ENCODE measurements around the gene HDX.
"Not testable (repeated sequence)": the region's sequence is repeated elsewhere in the genome, so short reads cannot be mapped to it uniquely, and the experiment has no call there.

The HDX gene, protein sequence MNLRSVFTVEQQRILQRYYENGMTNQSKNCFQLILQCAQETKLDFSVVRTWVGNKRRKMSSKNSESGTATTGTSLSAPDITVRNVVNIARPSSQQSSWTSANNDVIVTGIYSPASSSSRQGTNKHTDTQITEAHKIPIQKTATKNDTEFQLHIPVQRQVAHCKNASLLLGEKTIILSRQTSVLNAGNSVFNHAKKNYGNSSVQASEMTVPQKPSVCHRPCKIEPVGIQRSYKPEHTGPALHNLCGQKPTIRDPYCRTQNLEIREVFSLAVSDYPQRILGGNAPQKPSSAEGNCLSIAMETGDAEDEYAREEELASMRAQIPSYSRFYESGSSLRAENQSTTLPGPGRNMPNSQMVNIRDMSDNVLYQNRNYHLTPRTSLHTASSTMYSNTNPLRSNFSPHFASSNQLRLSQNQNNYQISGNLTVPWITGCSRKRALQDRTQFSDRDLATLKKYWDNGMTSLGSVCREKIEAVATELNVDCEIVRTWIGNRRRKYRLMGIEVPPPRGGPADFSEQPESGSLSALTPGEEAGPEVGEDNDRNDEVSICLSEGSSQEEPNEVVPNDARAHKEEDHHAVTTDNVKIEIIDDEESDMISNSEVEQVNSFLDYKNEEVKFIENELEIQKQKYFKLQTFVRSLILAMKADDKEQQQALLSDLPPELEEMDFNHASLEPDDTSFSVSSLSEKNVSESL

DNA sequence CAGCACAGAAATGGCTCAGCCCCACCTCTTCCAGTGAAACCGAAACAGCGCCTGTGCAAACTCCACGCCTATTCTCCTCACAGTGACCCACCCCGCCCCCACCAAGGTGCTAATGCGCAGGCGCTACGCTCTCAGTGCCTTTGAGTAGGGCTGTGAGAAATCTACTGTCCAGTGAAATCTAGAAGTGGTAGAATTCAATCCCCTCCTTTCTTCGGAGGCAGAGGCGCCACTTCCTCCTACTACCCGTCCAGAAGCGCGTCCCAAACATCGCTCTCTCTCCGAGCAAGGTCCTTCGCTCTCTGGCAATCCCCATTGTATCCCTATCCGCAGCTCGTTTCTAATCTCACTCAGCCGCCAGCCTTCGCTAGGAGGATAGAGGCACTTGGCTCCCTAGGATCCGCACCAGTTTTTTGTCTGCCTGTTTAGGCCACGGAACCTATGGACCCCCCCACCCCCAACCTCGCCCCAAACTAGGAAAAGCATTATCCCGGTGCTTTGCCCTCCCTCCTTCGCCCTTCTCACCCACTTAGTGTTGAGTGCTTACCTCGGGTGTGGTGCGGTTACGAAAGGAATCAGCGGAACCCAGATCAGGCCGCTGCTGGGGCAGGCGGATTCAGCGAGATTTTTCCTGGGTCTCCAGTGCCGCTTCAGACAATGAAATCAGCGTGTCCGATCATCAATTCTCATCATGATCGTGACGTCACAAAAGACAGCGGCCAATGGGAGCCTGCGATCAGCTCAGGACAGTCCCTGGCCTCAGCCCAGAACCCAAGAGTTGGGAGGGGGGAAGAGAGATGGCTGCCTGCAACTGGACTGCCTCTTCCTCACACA, at the start of gene HDX:
Gene HDX, minus strand, starts transcription at position 656 of the 831 bp plus-strand sequence. CDS start 27,056 bp downstream, outside the sequence.
- DNase-seq, result peak; percentile 75

- DNase-seq, result not testable (repeated sequence)
Observed at GRCh38 chrX:84541315-84541714, 39.1 kb upstream of the HDX start.

GRCh38 chrX:84537627-84538026, 35.4 kb upstream of the HDX start:
- DNase-seq, result not testable (repeated sequence)

GRCh38 chrX:84488426-84488825, 13.8 kb downstream of the HDX start:
- DNase-seq, result no peak

DNA sequence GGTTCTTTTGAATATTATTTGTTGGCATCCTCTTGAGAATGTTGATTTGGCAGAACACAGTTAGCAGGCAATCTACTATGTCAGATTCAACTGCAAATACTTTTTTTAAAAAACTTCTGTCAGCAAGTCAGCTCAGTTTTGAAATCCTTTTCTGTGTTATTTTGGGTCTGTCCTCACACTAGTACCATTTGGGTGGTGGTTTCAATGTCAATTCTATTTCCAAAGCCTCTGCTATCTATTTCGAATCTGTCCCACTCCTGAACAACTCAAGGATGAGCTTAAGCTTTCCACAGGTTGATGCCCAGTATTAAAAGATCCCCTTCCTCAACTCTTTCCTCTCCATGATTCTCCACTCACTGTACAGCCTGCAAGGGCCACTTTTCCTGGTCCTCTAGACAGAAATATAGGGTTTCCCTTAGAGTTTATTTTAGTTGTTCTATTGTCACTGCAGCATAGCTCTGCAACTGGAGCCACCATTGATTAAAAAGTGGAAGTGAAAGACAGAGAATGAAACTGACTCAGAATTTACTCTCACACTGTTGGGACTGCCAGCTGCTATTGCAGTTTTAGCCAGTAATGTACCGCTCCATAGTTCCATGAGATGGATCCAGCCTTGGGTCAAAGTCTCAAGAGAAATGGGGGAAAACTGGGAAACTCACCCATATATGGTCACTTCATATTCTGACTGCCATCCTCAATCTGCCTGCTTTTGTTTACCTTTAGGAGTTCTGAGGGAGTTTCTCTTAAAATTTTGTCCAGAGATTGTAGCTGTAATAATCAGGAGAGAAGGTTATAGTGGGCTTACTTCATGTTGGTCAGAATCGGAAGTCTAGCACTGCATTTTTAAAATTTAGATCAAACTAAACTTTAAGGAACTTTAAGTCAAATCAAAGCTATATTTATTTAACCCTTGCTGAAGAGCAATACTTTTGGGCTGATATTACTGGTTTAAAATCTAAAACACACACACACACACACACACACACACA, 14.6 kb downstream of the HDX start:
- no peak for DNase-seq

GRCh38 chrX:84479086-84479485, 23.2 kb downstream of the HDX start:
- peak; percentile 11 for DNase-seq

- no peak for DNase-seq
Observed at GRCh38 chrX:84477114-84477513, 25.1 kb downstream of the HDX start.

DNA sequence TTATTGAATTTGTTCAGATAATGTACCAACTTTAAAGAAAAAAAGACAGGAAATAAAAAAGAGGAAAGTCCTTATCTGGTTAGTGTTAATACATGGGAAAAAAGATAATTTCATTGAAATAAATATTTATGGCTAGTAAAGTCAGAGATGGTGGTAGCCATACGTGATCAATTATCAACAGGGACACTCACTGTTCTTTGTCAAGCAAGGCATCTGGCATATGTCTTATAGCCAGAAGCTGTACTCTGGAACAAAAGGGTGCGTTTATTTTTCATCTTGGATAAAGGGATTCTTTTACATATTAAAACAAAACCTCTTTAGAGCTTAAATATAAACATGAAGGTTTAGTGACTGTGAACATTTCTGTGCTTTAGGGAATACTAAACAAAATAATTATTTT, 26.7 kb downstream of the HDX start:
- DNase-seq, result no peak

DNA sequence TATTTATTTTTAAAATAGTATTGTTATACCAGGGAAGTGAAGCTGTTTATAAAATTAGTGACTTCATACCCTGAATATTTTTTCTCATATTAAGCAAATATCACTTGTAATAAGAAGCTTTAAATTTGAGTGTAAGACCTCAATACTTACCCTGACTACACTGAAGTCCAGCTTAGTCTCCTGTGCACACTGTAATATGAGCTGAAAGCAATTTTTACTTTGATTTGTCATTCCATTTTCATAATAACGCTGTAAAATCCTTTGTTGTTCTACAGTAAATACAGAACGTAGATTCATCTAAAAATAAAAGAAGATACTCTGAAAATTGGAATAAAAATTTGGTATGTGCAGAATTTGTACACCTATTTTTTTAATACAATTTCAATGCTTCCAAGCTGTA, 27.2 kb downstream of the HDX start:
- no peak for DNase-seq

- no peak for DNase-seq
Observed at GRCh38 chrX:84469226-84469625, 33.0 kb downstream of the HDX start.

DNA sequence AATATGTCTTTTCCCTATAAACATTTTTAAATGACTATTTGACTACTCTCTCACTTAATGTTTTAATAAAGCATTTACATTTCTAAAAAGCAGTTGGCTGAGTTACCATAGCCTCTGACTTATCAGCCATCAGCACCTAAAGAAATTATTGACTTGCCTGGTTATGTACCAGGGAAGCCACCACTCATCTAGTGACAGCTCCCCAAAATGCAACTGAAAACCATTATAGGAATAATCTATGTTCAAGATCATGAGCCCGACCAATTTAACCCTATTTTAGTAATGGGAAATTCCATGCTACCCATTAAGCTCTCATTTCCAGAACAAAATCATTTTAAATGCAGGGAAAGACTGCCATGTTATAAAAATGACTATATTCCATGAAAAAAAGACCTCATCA, 34.4 kb downstream of the HDX start:
- no peak for DNase-seq

DNA sequence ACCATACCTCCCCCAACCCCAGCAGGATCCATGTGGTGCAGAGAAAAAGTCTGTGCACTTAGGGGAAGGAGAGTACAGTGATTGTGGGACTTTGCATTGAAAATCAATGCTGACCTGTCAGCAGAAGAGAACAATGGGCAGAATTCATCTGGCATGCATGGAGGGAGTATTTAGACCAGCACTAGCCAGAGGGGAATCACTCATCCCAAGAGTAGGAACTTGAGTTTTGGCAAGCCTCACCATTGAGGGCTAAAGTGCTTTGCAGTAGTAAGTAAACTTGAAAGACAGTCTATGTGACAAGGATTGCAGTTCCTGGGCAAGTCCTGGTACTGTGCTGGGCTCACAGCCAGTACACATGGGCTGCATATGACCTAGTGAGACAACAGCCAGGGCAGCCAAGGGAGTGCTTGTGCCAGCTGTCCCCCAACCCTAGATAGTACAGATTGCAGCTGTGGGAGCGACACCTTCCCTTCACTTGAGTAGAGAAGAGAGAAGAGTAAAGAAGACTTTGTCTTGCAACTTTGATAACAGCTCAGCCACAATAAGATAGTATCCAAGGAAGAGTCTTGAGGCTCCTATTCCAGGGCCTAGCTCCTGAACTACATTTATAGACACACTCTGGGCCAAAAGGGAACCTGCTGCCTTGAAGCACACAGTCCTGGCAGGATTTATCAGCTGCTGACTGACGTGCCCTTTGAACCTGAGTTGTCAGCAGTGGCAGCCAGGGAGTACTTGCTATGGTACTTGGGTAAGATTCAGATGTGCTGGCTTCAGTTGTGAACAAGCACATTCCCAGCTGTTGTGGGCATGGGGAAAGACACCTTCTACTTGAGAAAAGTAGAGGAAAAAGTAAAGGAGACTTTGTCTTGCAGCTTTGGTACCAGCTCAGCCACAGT, 48.7 kb downstream of the HDX start:
- DNase-seq, result no peak

DNA sequence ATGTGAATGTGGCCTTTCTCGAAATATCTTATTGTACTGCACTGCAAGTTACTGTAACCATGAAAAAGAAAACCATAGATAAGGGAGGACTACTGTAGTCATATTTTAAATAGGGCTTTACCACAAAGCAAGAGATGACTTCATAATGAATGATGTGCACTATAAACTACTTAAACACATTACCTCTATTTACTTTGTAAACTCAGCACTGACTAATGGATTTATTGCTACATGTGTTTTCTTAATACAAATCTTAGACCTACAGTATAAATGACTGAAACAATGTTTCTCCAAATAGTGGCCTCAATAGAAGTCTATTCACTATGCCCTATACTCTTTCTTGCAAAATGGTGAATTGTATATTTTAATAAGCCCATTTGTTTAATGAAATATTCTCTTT, 61.1 kb downstream of the HDX start:
- DNase-seq, result no peak

DNA sequence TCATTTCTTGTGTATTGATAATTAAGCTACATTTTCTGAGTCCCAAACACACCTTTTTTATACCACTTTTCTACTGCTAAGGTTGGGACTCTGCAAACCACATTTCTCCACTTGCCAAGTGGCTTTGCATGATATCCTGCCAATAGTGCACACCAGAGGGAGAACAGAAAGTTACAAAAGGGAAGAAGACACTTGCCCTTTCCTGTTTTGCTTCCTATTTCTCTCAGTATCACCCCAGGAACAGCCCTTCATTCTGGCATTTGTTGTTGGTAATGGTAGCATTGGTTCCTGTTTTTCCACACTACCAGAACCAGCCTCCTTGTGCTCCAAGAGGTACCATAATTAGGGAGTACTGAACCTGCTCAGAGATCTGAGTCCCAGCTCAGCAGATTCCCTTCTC, 87.1 kb downstream of the HDX start:
- no peak for DNase-seq

DNA sequence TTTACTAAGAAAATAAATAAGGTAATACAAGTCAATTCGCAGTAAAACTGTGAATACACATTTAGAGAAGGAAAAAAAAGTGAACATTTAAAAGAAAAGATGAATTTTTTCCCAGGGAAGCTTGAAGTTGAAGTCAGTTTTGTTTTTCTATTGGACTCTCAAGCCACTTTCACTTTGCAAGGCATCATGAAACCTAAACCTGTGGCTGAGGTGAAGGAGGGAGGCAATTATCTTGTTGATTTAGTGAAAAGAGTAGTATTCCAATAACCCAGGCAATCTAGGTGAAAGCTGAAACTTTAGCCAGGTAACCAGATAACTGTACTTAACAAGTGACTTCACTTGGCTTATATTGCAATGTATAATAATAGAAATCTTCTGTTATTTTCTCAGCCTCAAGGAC, 138.6 kb downstream of the HDX start:
- DNase-seq, result no peak

DNA sequence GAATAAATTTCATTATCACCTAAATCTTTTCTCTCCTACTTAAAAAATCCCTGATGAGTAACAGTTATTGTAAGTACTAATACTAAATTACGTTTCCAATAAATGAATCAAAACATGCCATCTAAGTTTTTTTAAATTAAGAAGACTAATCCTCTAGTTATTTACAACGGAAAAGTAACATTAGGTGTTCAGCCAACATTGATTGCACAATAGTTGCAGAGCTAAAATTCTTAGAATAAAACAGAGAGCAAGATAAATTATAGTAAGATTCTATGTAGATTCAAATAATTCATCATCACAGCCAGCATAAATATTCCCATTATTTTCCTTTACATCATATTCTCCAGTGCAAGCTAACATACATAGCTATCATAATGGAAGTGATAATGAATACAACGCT, 139.2 kb downstream of the HDX start:
- DNase-seq, result no peak

DNA sequence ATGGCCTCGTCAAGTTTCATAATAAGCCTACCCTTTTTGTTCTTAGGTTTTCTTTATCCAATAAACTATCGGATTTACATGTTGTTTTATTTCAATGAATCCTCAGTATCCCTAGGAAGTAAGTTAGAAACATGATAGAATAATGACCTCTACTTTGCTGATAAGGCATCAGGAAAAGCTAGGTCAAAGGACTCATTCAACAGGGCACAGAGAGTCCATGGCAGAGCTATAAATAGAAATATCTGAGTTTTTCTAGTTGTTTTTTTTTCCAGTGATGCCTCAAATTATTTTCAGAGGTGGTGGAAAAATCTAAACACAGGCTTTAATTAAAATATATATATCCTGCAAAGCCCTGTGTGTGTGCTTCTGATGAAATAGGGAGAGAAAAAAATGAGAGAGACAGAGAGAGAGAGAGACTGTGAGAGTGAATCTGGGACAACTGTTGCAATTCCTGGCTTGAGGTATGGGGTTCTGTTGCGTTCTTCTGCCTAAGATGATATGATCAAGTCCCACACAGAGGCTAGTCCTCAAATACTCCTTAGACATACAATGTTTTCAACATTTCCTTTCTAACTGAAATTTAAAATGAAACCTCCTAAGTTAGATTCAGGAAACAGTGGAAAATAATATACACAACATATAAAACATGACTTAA, 139.9 kb downstream of the HDX start:
- DNase-seq, result no peak

DNA sequence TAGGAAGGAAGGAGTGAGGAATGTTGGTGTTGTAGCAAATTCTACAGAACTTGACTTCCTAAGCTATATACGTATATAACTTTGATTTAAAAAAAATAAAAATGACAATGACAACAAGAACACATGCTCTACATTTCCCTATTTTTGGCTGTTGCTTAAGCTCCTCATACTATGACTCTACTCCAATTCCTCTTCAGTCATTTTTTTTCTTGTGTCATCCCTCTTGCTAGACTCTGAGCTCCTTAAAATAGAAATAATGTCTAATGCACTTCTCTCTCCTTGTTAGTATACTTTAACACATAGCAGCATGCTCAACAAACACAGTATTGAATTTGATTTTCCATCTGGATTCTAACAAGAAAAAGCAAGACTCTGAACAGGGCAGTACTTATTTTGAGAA, 144.0 kb downstream of the HDX start:
- DNase-seq, result no peak

- DNase-seq, result no peak
Observed at GRCh38 chrX:84357296-84357695, 145.0 kb downstream of the HDX start.

DNA sequence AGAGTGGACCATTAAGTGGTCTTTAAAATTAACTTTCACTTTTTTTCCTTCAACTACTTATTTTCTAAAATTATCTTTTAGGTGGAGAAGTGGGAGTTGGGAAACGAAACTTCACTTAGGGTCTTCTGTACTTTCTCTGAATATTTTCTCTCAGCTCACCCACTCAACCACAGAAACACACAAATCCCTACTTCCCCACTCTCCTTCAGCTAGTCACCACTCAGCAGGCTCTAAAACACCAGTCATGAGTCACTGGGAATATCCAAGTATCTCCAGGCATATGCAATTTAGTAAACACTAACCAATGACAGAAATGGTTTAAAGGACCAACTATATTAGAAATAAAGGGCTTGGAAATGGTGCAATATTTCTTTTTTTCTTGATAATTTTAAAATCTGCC, 161.3 kb downstream of the HDX start:
- DNase-seq, result no peak

All from CD4-positive, alpha-beta T cell treated with Interferon gamma for 1 hour (primary cell).